NCI-H2227 treated with DMSO at 0.1 percent for 48 hours (cell line): ENCODE results near the gene MYO9A.
"Not testable (repeated sequence)": the region's sequence is repeated elsewhere in the genome, so short reads cannot be mapped to it uniquely, and the experiment has no call there.

Experiments used
- DNase-seq: peaks from one replicate; lab custom pipeline; 2025; lab: John Stamatoyannopoulos, UW

The MYO9A gene

DNA sequence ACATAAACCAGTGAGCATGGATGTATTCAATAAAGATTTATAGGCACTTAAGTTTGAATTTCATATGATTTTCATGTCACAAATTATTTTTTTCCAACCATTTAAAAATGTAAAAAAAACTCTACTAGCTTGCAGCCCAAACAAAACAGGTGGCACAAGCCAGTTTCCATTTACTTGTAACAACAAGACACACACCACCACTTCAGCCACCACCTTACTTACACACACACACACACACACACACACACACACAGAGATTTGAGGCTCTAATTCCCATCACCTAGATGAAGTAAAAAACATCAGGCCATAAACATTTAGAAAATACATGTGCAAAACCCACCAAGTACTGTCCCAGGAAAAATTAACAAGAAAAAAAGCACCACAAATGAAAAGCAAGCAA lies 25.3 kb downstream of the MYO9A start:
- DNase-seq: no peak

DNA sequence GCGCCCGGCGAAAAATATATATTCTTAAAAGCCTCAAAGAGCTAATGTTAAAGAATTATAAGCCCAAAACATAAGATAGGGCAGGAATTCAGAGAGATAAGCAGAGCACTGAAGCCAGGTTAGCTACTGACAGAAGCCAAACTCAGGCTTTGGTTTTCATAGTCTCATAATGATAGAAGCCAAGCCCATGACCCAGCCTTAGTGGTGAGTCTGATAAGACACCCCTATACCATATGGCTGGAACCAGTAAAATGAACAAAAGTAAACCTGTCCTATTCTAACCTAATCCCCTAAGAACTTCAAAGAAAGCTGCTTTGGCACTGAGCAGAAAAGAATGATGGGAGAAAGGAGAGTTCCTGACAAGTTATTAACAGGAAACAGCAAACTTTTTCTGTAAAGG lies 25.9 kb downstream of the MYO9A start:
- DNase-seq: no peak

DNA sequence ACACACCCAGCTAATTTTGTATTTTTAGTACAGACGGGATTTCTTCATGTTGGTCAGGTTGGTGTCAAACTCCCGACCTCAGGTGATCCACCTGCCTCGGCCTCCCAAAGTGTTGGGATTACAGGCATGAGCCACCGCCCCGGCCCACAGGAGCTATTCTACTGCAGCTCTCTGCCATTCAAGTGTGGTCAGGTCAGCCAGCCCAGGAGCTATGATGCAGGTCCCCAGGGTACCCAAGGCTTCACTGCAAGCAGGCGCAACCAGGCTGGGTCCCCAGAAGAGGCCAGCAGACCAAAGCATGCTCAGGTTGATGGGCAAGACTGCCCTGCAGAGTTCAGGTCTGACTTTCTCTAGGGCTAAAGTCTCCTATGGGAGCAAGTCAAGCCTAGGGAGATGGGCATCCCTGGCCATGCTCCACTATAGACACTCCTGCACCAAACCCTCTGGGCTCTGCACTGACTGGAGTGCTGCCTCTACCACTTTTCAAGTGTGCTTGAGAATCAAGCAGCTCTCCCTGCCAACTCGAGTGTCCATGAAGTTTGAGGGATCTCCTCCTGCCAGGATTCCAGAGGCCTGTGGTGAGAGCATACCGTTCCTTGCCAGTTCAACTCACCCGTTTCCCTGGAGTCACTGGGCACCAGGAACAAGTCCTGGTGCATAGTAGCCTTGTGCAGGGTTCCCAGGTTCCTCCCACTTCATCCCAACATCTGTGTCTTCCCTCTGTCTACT lies 30.9 kb downstream of the MYO9A start:
- no peak for DNase-seq

DNA sequence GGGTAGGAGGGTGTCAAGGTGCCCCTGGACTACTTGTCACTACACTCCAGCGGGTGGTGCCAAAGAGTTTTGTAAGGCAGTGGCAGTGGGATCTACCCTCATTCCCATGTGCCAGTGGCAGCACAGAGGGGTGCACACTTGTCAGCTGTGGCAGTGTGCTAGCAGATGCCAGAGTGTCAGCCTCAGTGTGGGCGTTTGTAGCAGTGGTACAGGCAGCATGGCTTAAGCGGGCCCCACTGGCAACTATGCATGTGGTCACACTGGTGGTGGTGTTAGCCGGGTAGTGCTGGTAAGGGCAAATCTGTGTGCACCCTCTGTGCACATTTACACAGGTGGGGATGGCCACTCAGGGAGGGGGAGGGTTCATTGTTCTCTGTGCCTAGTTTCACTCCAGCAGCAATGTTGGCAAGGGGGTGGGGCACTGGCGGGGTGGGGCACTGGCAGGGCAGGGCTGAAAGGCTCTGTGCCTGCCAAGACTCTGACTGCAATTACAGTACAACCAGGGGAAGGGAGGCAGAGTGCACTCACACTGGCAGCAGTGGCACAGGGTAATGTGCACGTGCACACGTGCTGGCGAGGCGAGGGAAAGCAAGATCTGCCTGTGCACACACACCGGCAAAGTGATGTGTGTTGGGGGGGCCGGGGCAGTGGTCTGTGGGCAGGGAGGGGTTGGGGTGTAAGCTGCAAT lies 31.8 kb downstream of the MYO9A start:
- DNase-seq: no peak

DNA sequence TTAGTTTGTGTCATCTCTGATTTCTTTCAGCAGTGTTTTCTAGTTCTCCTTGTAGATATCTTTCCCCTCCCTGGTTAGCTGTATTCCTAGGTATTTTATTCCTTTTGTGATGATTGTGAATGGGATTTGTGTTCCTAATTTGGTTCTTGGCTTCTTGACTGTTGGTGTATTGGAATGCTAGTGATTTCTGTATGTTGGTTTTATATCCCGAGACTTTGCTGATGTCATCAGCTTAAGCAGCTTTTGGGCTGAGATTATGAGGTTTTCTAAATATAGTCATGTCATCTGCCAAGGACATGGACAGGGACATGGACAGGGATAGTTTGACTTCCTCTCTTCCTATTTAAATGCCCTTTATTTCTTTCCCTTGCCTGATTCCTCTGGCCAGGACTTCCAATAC lies 35.8 kb downstream of the MYO9A start:
- no peak for DNase-seq

DNA sequence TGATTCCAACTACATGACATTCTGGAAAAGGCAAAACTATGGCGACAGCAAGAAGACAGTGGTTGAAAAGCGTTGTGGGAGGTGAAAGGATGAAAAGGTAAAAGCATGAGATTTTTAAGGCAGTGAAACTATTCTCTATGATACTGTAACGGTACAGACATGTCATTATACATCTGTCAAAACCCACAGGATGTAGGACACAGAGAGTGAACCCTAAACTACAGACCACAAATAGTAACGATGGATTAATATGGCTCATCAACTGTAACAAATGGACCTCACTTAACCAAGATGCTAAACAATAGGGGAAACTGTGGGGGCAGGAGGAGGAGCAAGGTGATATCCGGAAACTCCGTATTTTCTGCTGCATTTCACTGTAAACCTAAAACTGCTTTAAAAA lies 39.1 kb downstream of the MYO9A start:
- DNase-seq: no peak

DNA sequence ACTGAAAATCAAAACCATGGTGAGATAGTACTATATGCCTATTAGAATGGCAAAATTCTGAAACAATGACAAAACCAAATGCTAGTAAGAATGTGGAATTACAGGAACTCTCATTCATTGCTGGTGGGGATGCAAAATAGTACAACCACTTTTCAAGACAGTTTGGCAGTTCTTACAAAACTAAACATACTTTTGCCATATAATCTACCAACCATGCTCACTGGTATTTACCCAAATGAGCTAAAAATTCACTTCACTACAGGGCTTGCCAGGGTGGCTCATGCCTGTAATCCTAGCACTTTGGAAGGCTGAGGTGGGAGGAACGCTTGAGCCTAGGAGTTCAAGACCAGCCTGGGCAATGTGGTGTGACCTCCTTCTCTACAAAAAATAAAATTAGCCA lies 40.0 kb downstream of the MYO9A start:
- no peak for DNase-seq

DNA sequence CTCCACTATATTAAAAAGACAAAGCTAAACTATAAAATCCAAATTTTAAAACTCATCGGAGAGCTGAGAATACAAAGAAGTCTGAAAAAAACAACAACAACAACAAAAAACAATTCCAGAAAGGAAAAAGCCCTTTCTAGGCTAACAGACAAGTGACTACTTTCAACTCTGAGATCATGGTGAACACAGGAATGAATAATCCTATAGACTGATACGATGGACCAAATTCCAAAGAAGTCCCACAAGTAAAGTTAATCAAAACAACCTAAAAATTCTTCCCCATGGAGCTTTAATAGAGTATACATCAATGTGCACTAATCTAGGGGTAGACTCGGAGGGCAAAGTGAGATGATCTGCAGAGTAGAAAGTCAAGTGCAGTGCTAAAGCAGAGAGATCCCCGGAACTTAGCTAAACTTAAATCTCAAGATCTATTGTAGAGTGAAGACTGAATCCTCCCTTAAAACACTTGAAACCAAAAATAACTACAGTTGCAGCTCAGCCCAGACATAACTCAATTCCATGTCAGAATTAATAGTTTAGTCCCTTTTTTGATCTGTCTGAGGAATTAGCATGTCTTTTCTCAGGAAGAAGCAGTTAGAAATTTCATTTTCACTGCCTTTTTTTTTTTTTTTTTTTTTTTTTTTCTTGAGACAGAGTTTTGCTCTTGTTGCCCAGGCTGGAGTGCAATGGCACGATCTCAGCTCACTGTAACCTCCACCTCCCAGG lies 43.5 kb downstream of the MYO9A start:
- DNase-seq: no peak

DNA sequence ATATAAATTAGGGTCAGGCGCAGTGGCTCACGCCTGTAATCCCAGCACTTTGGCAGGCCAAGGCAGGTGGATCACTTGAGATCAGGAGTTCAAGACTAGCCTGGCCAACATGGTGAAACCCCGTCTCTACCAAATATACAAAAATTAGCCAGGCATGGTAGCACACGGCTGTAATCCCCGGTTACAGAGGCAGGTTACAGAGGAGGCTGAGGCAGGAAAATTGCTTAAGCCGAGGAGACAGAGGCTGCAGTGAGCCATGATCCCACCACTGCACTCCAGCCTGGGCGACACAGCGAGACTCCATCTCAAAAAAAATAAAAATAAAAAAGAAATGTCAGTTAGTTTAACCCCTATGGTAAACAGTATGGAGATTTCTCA lies 46.5 kb downstream of the MYO9A start:
- DNase-seq: not testable (repeated sequence)

DNA sequence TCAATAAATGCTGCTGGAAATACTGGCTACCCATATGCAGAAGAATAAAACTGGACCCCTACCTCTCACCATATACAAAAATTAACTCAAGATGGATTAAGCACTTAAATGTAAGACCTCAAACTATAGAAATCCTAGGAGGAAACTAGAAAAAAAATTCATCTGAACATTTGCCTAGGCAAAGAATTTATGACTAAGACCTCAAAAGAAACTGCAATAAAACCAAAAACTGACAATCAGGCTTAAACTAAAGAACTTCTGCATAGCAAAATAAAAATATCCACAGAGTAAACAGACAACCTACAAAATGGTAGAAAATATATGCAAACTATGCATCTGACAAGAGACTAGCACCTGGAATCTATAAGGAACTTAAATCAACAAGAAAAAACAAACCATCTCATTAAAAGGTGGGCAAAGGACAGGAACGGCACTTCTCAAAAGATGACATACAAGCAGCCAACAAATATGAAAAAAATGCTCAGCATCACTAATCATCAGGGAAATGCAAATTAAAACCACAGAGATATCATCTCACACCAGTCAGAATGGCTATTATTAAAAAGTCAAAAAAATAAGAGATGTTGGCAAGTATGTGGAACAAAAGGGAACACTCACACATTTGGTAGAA lies 47.0 kb downstream of the MYO9A start:
- no peak for DNase-seq

DNA sequence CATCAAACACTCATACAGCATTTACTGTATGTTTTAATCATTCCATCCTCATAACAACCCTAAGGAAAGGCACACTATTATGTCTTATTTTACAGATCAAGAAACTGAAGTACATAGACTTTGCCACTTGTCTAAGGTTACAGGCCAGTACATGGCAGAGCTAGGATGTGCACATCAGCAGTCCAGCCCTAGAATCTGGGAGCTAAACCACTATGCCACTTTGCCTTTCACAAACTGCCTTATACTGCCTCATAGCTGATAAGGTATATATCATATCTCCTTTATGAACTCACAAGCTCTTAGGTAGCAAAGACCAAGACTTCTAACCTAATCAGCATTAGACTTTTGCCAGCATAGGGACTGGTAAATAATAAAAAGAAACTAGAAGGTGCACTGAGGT lies 49.1 kb downstream of the MYO9A start:
- no peak for DNase-seq

DNA sequence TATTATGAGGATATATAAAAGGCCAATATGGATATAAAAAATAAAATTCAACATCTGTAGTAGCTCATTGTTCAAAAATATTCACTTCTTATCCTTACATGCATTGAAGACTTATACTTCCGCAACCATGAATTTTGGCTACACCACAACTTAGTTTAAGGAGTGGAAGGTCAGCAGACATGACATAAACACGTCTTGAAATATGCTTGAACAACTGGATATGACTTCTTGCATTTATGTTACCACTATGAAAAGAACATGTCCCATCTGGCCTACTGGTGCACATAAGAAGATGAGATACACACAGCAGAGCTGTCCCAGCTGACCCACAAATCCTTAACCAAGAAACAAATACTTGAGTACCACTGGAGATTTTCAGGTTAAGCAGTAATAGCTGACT lies 52.1 kb downstream of the MYO9A start:
- no peak for DNase-seq

DNA sequence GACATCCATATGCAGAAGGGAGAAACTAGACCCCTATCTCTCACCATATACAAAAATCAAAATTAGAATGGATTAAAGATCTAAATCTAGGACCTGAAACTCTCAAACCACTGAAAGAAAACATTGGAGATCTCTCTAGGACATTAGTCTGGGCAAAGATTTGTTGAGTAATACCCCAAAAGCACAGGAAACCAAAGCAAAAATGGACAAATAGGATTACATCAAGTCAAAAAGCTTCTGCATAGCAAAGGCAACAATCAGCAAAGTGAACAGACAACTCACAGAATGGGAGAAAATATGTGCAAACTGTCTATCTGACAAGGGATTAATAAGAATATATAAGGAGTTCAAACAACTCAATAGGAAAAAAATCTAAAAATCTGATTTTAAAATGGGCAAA lies 54.8 kb downstream of the MYO9A start:
- no peak for DNase-seq

DNA sequence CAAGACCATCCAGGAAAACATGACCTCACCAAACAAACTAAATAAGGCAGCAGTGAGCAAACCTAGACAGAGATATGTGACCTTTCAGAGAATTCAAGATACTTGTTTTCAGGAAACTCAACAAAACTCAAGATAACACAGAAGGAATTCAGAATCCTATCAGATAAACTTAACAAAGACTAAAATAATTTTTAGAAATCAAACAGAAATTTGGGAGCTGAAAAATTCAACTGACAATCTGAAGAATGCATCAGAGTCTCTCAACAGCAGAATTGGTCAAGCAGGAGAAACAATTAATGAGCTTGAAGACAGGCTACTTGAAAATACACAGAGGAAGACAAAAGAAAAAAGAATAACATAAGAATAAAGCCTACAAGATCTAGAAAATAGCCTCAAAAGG lies 55.6 kb downstream of the MYO9A start:
- no peak for DNase-seq

DNA sequence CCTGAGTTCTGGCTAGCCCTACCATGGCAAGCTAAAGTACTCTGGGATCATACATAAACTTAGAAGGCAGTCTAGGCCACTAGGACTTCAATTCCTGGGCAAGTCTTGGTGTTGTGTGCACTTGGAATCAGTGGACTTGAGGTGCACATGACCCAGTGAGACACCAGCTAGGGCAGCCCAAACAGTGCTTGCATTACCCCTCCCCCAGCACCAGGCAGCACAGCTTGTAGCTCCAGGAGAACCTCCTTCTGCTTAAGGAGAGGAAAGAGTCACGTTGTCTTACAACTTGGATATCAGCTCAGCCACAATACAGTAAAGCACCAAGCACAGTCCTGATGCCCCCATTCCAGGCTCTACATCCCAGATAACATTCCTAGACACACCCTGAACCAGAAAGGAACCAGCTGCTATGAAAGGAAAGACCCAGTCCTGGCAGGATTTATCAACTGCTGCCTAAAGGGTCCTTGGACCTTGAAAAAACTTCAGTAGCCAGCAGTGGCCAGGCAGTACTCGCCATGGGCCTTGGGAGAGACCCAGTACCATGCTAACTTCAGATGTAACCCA lies 57.2 kb downstream of the MYO9A start:
- no peak for DNase-seq

DNA sequence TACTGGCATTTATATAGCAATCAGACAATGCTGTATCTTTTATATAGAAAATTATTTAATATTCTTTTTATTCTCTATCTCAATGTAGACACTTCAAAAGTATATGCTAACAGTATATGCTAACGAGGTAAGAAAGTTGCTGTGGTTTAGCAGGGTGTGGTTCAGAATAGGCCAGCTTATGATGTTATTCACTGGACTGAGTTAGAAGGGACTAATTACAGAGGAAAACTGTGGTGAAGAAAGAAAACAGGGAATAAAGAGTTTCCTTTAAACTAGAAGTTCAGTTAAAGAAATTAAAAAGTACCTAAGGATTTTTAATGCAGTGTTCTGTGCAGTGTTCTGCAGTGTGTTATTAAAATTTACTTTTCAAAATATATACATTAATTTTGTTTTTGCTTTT lies 59.4 kb downstream of the MYO9A start:
- DNase-seq: no peak

DNA sequence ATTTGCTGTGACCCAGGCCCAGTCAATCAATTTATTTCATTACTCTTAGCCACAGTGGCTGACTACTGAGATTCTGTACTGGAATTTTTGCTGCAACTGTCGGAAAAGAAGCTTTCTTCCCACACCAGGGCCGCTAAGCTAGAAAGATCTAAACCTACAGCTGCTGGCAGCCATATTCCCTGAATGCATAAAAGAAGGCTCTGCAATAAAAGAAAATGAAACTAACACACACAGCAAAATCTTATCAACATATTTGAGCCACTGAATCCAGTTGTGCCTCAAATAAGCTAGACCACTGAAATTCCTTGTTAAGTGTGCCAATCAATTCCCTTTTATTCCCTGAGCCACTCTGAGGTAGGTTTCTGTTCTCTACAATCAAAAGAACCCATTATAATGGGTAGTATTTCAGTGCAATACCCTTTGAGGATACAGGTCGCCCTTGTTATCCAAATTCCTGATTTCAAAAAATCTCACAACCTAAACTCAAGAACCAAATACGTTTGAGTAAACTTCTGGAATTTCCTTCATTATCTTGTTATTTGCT lies 60.3 kb downstream of the MYO9A start:
- no peak for DNase-seq

DNA sequence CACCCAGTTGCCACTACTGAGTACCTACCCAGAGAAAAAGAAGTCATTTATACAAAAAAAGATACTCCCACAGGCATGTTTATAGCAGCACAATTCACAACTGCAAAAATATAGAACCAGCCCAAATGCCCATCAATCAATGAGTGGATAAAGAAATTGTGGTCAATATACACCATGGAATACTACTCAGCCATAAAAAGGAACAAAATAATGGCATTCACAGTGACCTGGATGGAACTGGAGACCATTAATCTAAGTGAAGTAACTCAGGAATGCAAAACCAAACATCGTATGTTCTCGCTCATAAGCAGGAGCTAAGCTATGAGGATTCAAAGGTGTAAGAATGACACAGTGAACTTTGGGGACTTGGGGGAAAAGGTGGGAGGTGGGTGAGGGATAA lies 61.7 kb downstream of the MYO9A start:
- not testable (repeated sequence) for DNase-seq

DNA sequence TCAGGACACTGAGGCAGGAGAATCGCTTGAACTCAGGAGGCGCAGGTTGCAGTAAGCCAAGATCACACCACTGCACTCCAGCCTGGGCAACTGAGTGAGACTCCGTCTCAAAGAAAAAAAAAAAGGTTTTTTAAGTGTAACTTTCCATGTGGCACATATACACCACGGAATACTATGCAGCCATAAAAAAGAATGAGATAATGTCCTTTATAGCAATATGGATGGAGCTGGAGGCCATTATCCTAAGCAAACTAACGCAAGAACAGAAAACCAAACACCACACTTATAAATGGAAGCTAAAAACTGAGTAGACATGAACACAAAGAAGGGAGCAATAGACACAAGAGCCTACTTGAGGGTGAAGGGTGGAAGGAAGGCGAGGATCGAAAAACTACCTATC lies 64.7 kb downstream of the MYO9A start:
- DNase-seq: not testable (repeated sequence)

DNA sequence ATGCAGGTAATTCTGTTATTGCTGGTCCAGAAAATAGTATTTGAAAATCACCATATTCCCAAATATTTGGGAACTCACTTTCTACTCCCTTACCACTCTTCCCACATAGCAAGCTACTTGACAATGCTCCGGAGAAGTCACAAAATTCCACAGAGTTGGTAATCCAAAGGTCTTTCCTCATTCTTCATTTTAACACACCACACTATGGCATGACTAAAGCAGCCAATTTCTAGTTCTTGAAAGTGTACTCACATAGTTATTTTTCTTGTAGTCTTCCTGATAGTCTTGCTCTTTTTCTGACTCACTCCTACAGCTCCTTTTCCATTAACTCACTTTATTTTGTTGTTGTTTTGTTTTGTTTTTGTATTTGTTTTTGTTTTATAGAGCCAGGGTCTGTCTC lies 67.2 kb downstream of the MYO9A start:
- no peak for DNase-seq

DNA sequence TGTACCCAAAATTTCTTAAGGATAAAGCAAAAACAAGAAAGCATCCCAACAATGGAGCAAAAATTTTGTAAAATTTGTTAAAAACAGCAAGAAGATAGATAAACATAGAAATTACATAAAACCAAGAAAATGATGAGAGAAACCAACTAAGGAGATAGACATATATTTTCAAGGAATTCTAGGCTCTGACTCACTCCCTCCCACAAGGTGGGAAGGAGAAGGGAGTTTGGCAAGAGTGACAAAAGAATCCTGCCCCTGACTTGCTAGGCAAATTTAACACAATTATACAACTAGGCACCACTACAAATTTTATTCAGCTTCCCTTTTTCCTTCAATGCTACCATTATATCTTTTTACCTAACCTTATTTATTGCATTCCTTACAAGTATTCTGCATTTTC lies 70.9 kb downstream of the MYO9A start:
- no peak for DNase-seq

DNA sequence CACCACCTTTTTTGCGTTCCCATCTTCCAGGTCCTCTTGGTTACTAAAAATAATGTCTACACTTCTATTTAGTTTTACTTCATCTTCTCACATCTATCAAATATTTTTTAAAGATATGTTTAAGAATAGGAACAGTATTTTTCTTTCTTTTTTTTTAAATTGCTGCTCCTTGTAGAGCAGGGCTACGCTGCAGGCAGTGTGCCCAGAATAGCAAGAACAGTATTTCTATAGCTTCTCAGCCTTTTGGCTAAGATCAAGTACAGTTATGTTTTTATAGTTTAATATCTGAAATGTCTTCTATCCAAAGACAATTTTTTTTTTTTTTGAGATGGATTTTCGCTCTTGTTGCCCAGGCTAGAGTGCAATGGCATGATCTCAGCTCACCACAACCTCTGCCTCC lies 73.0 kb downstream of the MYO9A start:
- no peak for DNase-seq
